Peyer's patch (tissue), 4 donors: Measurements from ENCODE around the gene ITPRIP.

Experiments used
- POLR2A ChIP-seq, 2 donors: fragments of 450-650 bp; IDR thresholded peaks; one replicate each; pipeline ENCODE4 v1.5.1; 2017; ENCODE audit warnings: antibody characterized with exemption in 2 of 2, mild to moderate bottlenecking in 2 of 2, moderate library complexity in 2 of 2
- TF ChIP-seq, protein P1 (sequence below), 6 experiments: fragments of 450-650 bp in 4 of 6; fragments of 200-600 bp in 2 of 6; sonication (generic) in 1 of 6; IDR thresholded peaks; one replicate each; pipeline ENCODE4 v1.5.1; 2017 to 2019; ENCODE audit warnings: antibody characterized with exemption in 6 of 6, mild to moderate bottlenecking in 3 of 6, moderate library complexity in 1 of 6

DNA sequence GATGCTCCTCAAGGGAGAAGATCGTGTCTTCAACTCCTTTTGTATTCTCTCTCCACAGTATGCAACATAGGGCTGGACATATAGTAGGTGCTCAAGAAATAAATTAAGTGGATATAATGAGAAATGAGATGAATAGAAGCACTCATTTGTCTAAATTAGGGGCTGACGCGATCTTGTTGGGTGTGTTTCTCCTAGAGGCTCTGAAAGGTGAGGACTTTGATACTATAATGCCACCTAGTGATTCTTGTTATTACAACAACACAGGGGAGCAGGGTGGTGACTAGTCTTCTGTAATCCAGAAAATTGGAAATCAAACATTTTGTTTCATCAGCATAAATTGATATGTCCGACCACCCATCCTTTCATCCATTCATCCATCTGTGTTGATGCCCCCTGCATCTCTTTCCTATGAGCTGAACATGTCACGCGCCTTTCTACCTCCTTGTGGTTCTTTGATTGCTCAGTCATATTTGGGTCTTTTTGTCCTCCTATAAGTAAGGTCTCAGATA is 11.9 kb upstream of the ITPRIP start:
- TF ChIP-seq, protein P1, sequence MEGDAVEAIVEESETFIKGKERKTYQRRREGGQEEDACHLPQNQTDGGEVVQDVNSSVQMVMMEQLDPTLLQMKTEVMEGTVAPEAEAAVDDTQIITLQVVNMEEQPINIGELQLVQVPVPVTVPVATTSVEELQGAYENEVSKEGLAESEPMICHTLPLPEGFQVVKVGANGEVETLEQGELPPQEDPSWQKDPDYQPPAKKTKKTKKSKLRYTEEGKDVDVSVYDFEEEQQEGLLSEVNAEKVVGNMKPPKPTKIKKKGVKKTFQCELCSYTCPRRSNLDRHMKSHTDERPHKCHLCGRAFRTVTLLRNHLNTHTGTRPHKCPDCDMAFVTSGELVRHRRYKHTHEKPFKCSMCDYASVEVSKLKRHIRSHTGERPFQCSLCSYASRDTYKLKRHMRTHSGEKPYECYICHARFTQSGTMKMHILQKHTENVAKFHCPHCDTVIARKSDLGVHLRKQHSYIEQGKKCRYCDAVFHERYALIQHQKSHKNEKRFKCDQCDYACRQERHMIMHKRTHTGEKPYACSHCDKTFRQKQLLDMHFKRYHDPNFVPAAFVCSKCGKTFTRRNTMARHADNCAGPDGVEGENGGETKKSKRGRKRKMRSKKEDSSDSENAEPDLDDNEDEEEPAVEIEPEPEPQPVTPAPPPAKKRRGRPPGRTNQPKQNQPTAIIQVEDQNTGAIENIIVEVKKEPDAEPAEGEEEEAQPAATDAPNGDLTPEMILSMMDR (IDR thresholded peaks at IDR 0.05): peak in 5 of 6 experiments; percentile 36 to 89 (median 85)
- no peak for TF ChIP-seq POLR2A (IDR thresholded peaks at IDR 0.05)
